BLaER1 treated with 17β-estradiol and CSF1 and Interleukin-3, amounts not matched to agents 10 nM and 100 nM (cell line): ENCODE measurements around the gene PRL.

Source experiments
- H3K27ac ChIP-seq, 11 experiments: shearing (Covaris generic); formaldehyde crosslinking; 2 replicates each; pipeline ENCODE4 v1.8.1; 2022
- H3K27me3 ChIP-seq, 11 experiments: shearing (Covaris generic); formaldehyde crosslinking; 2 replicates each; pipeline ENCODE4 v1.8.1; 2022
- H3K36me3 ChIP-seq, 11 experiments: shearing (Covaris generic); formaldehyde crosslinking; 2 replicates each; pipeline ENCODE4 v1.8.1; 2022
- H3K4me1 ChIP-seq, 10 experiments: shearing (Covaris generic); formaldehyde crosslinking; 2 replicates each; pipeline ENCODE4 v1.8.1; 2022
- H3K4me2 ChIP-seq, 11 experiments: shearing (Covaris generic); formaldehyde crosslinking; 2 replicates each; pipeline ENCODE4 v1.8.1; 2022
- H3K4me3 ChIP-seq, 10 experiments: shearing (Covaris generic); formaldehyde crosslinking; 2 replicates each; pipeline ENCODE4 v1.8.1; 2022
- H3K9ac ChIP-seq, 11 experiments: shearing (Covaris generic); formaldehyde crosslinking; 2 replicates each; pipeline ENCODE4 v1.8.1; 2022
- H3K9me3 ChIP-seq, 11 experiments: shearing (Covaris generic); formaldehyde crosslinking; replicated peaks in 1 of 11; 2 replicates each; pipeline ENCODE4 v1.8.1; 2022
- H4K20me1 ChIP-seq, 11 experiments: shearing (Covaris generic); formaldehyde crosslinking; 2 replicates each; pipeline ENCODE4 v1.8.1; 2022
- Cebpa-rat ChIP-seq, 11 experiments: shearing (Covaris generic); IDR thresholded peaks; 2 replicates each; pipeline ENCODE4 v1.8.1; 2022

PRL gene

GRCh38 chr6:22325481-22325880 lies 28.6 kb upstream of the PRL start:
- H3K4me3 ChIP-seq, result no peak overlapping the region
- no peak overlapping the region for H3K27ac ChIP-seq
- TF ChIP-seq Cebpa-rat (IDR thresholded peaks at IDR 0.05), result no peak
- peaks cover 4 to 23% (median 14%) of the 10 kb centered on the region in 11 experiments; a peak in 19 of 22 replicates for H3K9me3 ChIP-seq
- peaks cover 0 to 28% (median 13%) of the 10 kb centered on the region in 10 experiments; a peak in 18 of 20 replicates for H3K4me1 ChIP-seq
- H4K20me1 ChIP-seq, result no peaks in the 10 kb centered on the region
- no peak overlapping the region for H3K9ac ChIP-seq
- no peak overlapping the region for H3K4me2 ChIP-seq
- H3K36me3 ChIP-seq, result no peaks in the 10 kb centered on the region
- no peaks in the 10 kb centered on the region for H3K27me3 ChIP-seq

GRCh38 chr6:22323848-22324247 lies 27.0 kb upstream of the PRL start:
- Histone ChIP-seq H3K9me3 (peaks cover 6 to 25% (median 17%) of the 10 kb centered on the region in 11 experiments; a peak in 21 of 22 replicates), H3K4me3 (no peak overlapping the region), H3K4me1 (peaks cover 0 to 28% (median 13%) of the 10 kb centered on the region in 10 experiments; a peak in 18 of 20 replicates), H3K4me2 (no peak overlapping the region), H3K36me3 (no peaks in the 10 kb centered on the region), H3K9ac (no peak overlapping the region), H4K20me1 (no peaks in the 10 kb centered on the region), H3K27me3 (no peaks in the 10 kb centered on the region), H3K27ac (no peak overlapping the region)
- TF ChIP-seq Cebpa-rat (IDR thresholded peaks at IDR 0.05), result no peak

GRCh38 chr6:22322103-22323030 lies 25.5 kb upstream of the PRL start:
- no peak overlapping the region for H3K4me3 ChIP-seq
- no peaks in the 10 kb centered on the region for H4K20me1 ChIP-seq
- no peaks in the 10 kb centered on the region for H3K27me3 ChIP-seq
- H3K9me3 ChIP-seq, result peaks cover 21 to 40% (median 32%) of the 10 kb centered on the region in 11 experiments
- H3K27ac ChIP-seq, result peak overlapping the region in 7 of 11 experiments; percentile 0 to 62 (median 32); a peak in 7 of 22 replicates
- peak overlapping the region in 2 of 11 experiments; percentile 4 to 29; a peak in 2 of 22 replicates for H3K9ac ChIP-seq
- H3K4me2 ChIP-seq, result peak overlapping the region; percentile 27 to 83 (median 59)
- no peak for TF ChIP-seq Cebpa-rat (IDR thresholded peaks at IDR 0.05)
- peaks cover 0 to 28% (median 13%) of the 10 kb centered on the region in 10 experiments; a peak in 18 of 20 replicates for H3K4me1 ChIP-seq
- no peaks in the 10 kb centered on the region for H3K36me3 ChIP-seq

GRCh38 chr6:22320750-22321149 lies 23.9 kb upstream of the PRL start:
- H3K9me3 ChIP-seq, result peaks cover 28 to 55% (median 45%) of the 10 kb centered on the region in 11 experiments
- no peaks in the 10 kb centered on the region for H4K20me1 ChIP-seq
- no peak overlapping the region for H3K4me3 ChIP-seq
- H3K27me3 ChIP-seq, result no peaks in the 10 kb centered on the region
- H3K36me3 ChIP-seq, result no peaks in the 10 kb centered on the region
- TF ChIP-seq Cebpa-rat (IDR thresholded peaks at IDR 0.05), result no peak
- H3K27ac ChIP-seq, result no peak overlapping the region
- H3K4me1 ChIP-seq, result peaks cover 0 to 28% (median 13%) of the 10 kb centered on the region in 10 experiments; a peak in 18 of 20 replicates
- H3K4me2 ChIP-seq, result no peak overlapping the region
- no peak overlapping the region for H3K9ac ChIP-seq

- Histone ChIP-seq H4K20me1 (no peaks in the 10 kb centered on the region), H3K9me3 (peaks cover 25 to 61% (median 54%) of the 10 kb centered on the region in 11 experiments), H3K4me1 (peaks cover 8 to 26% (median 21%) of the 10 kb centered on the region in 10 experiments), H3K9ac (no peak overlapping the region), H3K27ac (no peak overlapping the region), H3K27me3 (no peaks in the 10 kb centered on the region), H3K4me2 (no peak overlapping the region), H3K4me3 (no peak overlapping the region), H3K36me3 (peaks cover 0 to 4% (median 0%) of the 10 kb centered on the region in 11 experiments; a peak in 2 of 22 replicates)
- TF ChIP-seq Cebpa-rat (IDR thresholded peaks at IDR 0.05), result no peak
Measured at GRCh38 chr6:22318404-22318803, 21.6 kb upstream of the PRL start.

- no peaks in the 10 kb centered on the region for H3K27me3 ChIP-seq
- H3K4me1 ChIP-seq, result peaks cover 0 to 19% (median 6%) of the 10 kb centered on the region in 10 experiments; a peak in 10 of 20 replicates
- H4K20me1 ChIP-seq, result no peaks in the 10 kb centered on the region
- H3K27ac ChIP-seq, result peak overlapping the region in 10 of 11 experiments; percentile 12 to 72 (median 60); a peak in 16 of 22 replicates
- no peak for TF ChIP-seq Cebpa-rat (IDR thresholded peaks at IDR 0.05)
- H3K36me3 ChIP-seq, result peaks cover 0 to 11% (median 0%) of the 10 kb centered on the region in 11 experiments; a peak in 2 of 22 replicates
- H3K9me3 ChIP-seq, result peaks cover 50 to 91% (median 78%) of the 10 kb centered on the region in 11 experiments
- peak overlapping the region in 1 of 10 experiments; percentile 19; a peak in 2 of 20 replicates for H3K4me3 ChIP-seq
- H3K4me2 ChIP-seq, result peak overlapping the region in 9 of 11 experiments; percentile 0 to 53 (median 20); a peak in 13 of 22 replicates
- H3K9ac ChIP-seq, result peak overlapping the region in 6 of 11 experiments; percentile 23 to 56 (median 41); a peak in 6 of 22 replicates
Measured at GRCh38 chr6:22313796-22314195, 17.0 kb upstream of the PRL start.

GRCh38 chr6:22308939-22309338 lies 12.1 kb upstream of the PRL start:
- H3K4me1 ChIP-seq, result peaks cover 0 to 9% (median 6%) of the 10 kb centered on the region in 10 experiments; a peak in 10 of 20 replicates
- H3K36me3 ChIP-seq, result peaks cover 0 to 11% (median 0%) of the 10 kb centered on the region in 11 experiments; a peak in 2 of 22 replicates
- no peaks in the 10 kb centered on the region for H4K20me1 ChIP-seq
- no peak overlapping the region for H3K4me2 ChIP-seq
- no peak overlapping the region for H3K27ac ChIP-seq
- no peaks in the 10 kb centered on the region for H3K27me3 ChIP-seq
- no peak overlapping the region for H3K9ac ChIP-seq
- TF ChIP-seq Cebpa-rat (IDR thresholded peaks at IDR 0.05), result no peak
- H3K9me3 ChIP-seq, result peaks cover 29 to 55% (median 40%) of the 10 kb centered on the region in 11 experiments
- no peak overlapping the region for H3K4me3 ChIP-seq

- TF ChIP-seq Cebpa-rat (IDR thresholded peaks at IDR 0.05), result no peak
- H3K4me3 ChIP-seq, result no peak overlapping the region
- H3K9me3 ChIP-seq, result peaks cover 14 to 35% (median 20%) of the 10 kb centered on the region in 11 experiments
- no peaks in the 10 kb centered on the region for H4K20me1 ChIP-seq
- H3K9ac ChIP-seq, result no peak overlapping the region
- H3K4me1 ChIP-seq, result peaks cover 0 to 16% (median 8%) of the 10 kb centered on the region in 10 experiments; a peak in 13 of 20 replicates
- H3K4me2 ChIP-seq, result no peak overlapping the region
- H3K36me3 ChIP-seq, result no peaks in the 10 kb centered on the region
- H3K27me3 ChIP-seq, result no peaks in the 10 kb centered on the region
- H3K27ac ChIP-seq, result 0 out of 22 replicates have a peak overlapping the region, but pooled peaks of 1 of the 11 experiments have one; percentile 27
Measured at GRCh38 chr6:22306741-22307466, 10.1 kb upstream of the PRL start.
